ENCODE measurements around the gene ZKSCAN8. TPM values are rescaled to one million over a fixed set of nuclear protein-coding genes. Genes with fewer than 3 reads are reported as not detected.
A peak's percentile ranks its signal among the peaks of the same experiment; 100 is the strongest.

ZKSCAN8 gene
- total RNA-seq, 3 donors from 2014 or later = 10.0 to 12.4 (median 11.4) TPM

DNA sequence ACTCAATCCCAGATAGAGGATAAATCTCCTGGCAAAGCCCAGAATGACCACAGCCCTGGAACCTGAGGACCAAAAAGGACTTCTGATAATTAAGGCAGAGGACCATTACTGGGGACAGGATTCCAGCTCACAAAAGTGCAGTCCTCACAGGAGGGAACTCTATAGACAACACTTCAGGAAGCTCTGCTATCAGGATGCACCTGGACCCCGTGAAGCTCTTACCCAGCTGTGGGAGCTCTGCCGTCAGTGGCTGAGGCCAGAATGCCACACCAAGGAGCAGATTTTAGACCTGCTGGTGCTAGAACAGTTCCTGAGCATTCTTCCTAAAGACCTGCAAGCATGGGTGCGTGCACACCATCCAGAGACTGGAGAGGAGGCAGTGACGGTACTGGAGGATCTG is 16.3 kb upstream of the ZKSCAN8 start:
- peaks cover 25% of the 10 kb centered on the region for H3K36me3 Mint-ChIP-seq (ENCODE audit: insufficient read depth)

DNA sequence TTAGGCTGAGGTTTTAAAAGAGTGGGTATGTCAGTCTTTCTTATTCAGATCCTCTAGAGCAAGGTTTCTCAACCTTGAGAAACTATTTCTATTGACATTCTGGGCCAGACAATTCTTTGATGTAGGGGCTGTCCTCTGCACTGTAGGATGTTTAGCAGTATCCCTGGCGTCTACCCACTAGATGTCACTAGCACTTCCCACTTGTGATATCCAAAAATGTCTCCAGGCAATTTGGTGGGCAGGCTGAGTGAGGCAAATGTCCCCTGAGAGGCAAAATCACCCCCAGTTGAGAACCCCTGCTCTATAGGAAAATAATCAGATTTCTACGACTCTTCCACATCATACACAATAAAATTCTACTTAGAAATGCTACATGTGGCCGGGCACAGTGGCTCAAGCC is 7.7 kb upstream of the ZKSCAN8 start:
- DNase-seq (no peak), ATAC-seq (no peak)
- Mint-ChIP-seq H3K4me3 (peak overlapping the region; percentile 47), H3K4me1 (ENCODE audit: low read depth) (peaks cover 67% of the 10 kb centered on the region), H3K9me3 (no peaks in the 10 kb centered on the region), H3K27me3 (ENCODE audit: low read depth) (no peaks in the 10 kb centered on the region), H3K36me3 (ENCODE audit: insufficient read depth) (peaks cover 33% of the 10 kb centered on the region)

More for the DNA sequence above, 16.3 kb upstream of the ZKSCAN8 start:
- no peak for ATAC-seq
- no peaks in the 10 kb centered on the region for H3K9me3 Mint-ChIP-seq
- peaks cover 55% of the 10 kb centered on the region for H3K4me1 Mint-ChIP-seq (ENCODE audit: low read depth)
- peak overlapping the region; percentile 96 for H3K4me3 Mint-ChIP-seq
- H3K27me3 Mint-ChIP-seq (ENCODE audit: low read depth) = no peaks in the 10 kb centered on the region
- DNase-seq = no peak

DNA sequence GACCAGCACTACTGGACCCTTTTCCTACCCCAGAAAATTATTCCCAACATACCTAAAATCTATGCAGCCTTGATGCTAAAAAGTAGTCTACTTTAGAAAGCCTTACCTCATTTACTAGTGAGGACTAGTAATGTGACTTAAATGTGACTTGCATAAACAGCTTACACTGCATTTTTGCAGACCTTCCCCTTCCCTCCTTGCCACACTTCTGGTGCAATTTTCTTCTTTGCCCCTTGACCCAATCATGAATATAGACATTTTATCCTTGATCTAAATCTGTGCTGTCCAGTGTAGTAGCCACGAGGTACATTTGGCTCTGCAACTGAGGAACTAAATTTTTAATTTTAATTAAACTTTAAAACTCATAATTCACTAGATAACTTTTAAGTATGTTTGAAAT is 7.0 kb upstream of the ZKSCAN8 start:
- DNase-seq (no peak), ATAC-seq (no peak)
- peaks cover 68% of the 10 kb centered on the region for H3K4me1 Mint-ChIP-seq (ENCODE audit: low read depth)
- H3K36me3 Mint-ChIP-seq (ENCODE audit: insufficient read depth) = peaks cover 26% of the 10 kb centered on the region
- H3K9me3 Mint-ChIP-seq = no peaks in the 10 kb centered on the region
- H3K27me3 Mint-ChIP-seq (ENCODE audit: low read depth) = no peaks in the 10 kb centered on the region
- H3K4me3 Mint-ChIP-seq = peak overlapping the region; percentile 47

DNA sequence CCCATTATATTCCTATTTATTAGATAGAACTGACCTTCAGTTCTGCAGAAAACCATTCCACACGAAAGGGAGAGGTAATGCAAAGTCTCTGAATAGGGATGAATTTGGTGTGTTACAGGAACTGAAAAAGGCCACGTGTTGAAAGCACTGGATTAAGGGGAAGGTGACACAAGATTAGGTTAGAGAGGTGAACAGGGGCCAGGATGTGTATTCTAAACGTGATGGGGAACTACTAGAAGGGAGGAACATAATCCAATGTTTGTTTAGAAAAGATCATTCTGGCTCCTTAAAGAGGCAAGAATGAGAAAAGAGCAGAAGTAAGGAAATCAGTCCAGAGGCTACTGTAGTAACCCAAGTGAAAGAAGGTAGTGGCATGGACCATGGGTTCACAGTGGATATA is 6.3 kb upstream of the ZKSCAN8 start:
- Mint-ChIP-seq H3K4me1 (ENCODE audit: low read depth) (peaks cover 67% of the 10 kb centered on the region), H3K4me3 (peak overlapping the region; percentile 98), H3K27me3 (ENCODE audit: low read depth) (no peaks in the 10 kb centered on the region), H3K9me3 (no peaks in the 10 kb centered on the region), H3K36me3 (ENCODE audit: insufficient read depth) (peaks cover 26% of the 10 kb centered on the region)
- DNase-seq (no peak), ATAC-seq (no peak)

DNA sequence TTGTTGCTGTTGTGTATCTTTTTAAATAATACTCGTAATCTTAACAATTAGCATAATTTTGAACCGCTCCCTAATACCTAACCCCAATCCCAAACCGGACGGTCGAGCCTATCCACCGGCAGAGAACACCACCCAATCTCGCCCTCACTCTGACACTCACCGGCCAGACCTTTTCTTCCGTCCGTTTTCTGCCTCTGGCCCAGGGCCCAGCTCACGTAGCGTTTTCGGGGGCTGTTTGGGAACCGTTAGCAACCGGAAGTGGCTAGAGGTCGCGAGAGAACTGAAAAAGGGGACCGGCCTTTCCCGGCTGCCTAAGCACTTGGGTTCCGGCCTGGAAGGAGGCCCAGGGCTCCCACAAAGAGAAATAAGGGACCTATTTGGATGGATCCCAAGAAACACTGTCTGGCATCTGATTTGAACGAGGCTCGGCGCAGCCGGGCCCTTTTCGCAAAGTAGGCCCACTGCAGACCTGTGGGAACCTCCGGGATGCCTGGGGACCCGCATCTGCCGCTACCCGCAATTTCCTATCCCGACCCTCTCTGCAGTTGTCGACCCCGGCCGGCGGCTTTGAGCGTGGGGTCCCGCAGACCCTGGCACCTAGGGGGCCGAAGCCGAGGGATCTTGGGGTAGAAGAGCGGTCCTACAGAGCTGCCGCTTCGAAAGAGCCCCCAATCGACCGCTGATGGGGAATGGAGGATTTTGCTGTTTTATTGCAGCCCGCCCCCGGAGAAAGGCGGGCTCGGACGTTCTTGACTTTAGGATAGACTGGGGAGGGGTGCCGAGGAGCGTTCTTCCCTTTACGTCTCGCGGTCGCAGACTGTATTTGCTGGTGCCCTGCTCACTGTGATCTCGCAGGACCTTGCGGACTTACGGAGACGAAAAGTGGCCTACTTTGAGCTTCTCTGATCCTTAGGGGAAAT is 4.8 kb upstream of the ZKSCAN8 start:
- Mint-ChIP-seq H3K4me1 (ENCODE audit: low read depth) (peaks cover 67% of the 10 kb centered on the region), H3K9me3 (no peaks in the 10 kb centered on the region), H3K36me3 (ENCODE audit: insufficient read depth) (peaks cover 19% of the 10 kb centered on the region), H3K27me3 (ENCODE audit: low read depth) (no peaks in the 10 kb centered on the region), H3K4me3 (peak overlapping the region; percentile 98)
- ATAC-seq = peak; percentile 57 to 58
- peak; percentile 70 for DNase-seq

DNA sequence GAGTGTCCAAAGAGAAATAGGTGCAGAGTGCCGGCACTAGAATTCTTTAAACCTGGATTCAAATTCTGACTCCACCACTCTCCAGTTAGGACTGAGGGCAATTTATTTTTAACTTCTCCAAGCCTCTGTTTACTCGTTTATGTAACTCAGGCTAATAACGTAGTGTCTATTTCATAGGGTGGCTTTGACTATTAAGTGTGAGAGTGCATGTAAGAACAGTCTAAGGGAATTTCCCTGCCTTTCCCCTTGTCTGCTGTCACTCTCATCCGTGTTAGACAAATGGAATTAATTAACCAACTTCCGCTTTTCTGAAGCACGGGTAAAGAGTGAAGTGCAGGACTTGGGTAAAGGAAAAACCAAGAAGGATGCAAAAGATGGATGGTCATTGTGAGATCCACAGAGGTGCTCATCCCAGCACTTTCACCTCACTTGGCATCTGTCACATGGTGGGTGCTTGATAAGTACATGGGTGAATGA is 4.1 kb upstream of the ZKSCAN8 start:
- H3K27me3 Mint-ChIP-seq (ENCODE audit: low read depth) = no peaks in the 10 kb centered on the region
- no peaks in the 10 kb centered on the region for H3K9me3 Mint-ChIP-seq
- peak overlapping the region; percentile 98 for H3K4me3 Mint-ChIP-seq
- ATAC-seq (peak; percentile 56 to 58), DNase-seq (no peak)
- H3K36me3 Mint-ChIP-seq (ENCODE audit: insufficient read depth) = peaks cover 19% of the 10 kb centered on the region
- H3K4me1 Mint-ChIP-seq (ENCODE audit: low read depth) = peaks cover 66% of the 10 kb centered on the region

DNA sequence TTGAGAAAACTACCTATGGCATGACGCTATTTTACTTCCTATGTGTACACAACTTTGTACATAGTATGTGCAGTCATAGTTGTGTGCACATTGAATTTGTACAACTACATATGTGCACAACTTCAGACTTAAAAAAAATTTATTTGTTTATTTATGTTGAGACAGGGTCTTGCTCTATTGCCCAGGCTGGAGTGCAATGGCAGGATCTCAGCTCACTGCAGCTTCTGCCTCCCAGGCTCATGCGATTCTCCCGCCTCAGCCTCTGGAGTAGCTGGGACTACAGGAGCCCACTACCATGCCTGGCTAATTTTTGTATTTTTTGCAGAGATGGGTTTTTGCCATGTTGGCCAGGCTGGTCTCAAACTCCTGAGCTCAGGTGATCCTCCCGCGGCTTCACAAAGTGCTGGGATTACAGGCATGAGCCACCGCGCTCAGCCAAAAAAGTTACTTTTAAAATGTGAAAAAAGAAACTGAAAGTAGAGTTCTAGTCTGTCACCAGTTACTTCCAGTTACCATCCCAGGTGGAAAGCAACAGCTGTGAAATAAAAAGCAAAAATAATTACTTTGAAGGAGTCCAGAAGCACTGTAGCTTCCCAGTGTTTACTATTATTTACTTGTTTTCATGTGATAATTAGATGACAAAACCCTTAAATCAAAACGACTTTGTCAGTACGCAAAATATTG is 1.7 kb upstream of the ZKSCAN8 start:
- H3K4me1 Mint-ChIP-seq (ENCODE audit: low read depth) = peaks cover 62% of the 10 kb centered on the region
- peaks cover 15% of the 10 kb centered on the region for H3K36me3 Mint-ChIP-seq (ENCODE audit: insufficient read depth)
- H3K4me3 Mint-ChIP-seq = peak overlapping the region; percentile 96
- ATAC-seq (no peak), DNase-seq (no peak)
- no peaks in the 10 kb centered on the region for H3K27me3 Mint-ChIP-seq (ENCODE audit: low read depth)
- no peaks in the 10 kb centered on the region for H3K9me3 Mint-ChIP-seq

DNA sequence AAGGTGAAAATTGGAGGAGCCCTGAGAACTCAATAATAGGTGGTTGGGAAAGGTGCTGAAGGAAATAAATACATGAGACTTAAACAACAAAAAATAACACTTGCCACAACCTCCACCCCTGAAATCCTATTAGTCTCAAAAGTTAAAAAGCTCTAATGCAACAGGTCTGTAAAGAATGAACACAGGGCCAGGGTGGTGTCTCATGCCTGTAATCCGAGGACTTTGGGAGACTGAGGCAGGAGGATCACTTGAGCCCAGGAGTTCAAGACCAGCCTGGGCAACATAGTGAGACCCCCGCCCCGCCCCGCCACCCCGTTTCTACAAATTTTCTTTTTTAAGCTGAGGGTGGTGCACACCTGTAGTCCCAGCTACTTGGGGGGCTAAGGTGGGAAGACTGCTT is 1.1 kb upstream of the ZKSCAN8 start:
- Mint-ChIP-seq H3K36me3 (ENCODE audit: insufficient read depth) (peaks cover 22% of the 10 kb centered on the region), H3K4me1 (ENCODE audit: low read depth) (peaks cover 65% of the 10 kb centered on the region), H3K4me3 (peak overlapping the region; percentile 96), H3K27me3 (ENCODE audit: low read depth) (no peaks in the 10 kb centered on the region), H3K9me3 (no peaks in the 10 kb centered on the region)
- no peak for DNase-seq
- no peak for ATAC-seq

DNA sequence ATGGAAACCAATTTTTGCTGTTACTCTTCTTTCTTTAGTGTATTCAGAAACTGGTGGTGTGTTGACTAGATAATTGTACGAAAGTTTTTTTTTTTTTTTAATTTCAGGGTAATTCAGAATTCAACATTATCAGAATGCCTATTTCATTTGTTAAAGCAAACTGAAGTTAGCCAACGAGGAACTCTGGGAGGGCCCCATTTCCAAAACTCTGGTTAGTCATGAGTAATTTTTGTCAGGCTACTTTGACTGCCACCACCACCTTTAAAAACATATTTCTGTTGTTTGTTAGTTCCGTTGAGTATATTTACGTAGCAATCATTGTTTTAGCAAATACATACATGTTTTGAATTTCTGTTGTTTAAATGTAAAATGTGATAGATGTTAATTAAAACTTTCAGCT is 763 bp downstream of the ZKSCAN8 start:
- no peaks in the 10 kb centered on the region for H3K27me3 Mint-ChIP-seq (ENCODE audit: low read depth)
- ATAC-seq (no peak), DNase-seq (no peak)
- peak overlapping the region; percentile 96 for H3K4me3 Mint-ChIP-seq
- H3K4me1 Mint-ChIP-seq (ENCODE audit: low read depth) = peaks cover 63% of the 10 kb centered on the region
- H3K9me3 Mint-ChIP-seq = no peaks in the 10 kb centered on the region
- H3K36me3 Mint-ChIP-seq (ENCODE audit: insufficient read depth) = peaks cover 22% of the 10 kb centered on the region

DNA sequence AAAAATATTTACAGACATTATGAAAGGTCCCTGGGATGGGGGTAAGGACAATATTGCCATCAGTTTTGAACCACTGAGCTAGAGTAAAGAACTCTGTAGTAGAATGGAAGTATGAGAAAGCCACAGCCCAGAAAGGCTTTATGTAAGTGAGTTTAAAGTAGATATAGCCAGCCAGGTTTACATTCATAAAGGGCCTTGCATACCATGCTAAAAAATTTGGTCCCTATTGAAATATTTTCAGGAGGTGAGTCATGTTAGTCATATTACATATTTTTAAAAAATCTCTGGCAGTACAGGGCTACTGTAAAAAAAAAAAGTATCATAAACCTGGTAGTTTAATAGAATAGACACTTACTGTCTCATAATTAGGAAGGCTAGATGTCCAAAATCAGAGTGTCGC is 3.5 kb downstream of the ZKSCAN8 start:
- Mint-ChIP-seq H3K4me1 (ENCODE audit: low read depth) (peaks cover 40% of the 10 kb centered on the region), H3K9me3 (no peaks in the 10 kb centered on the region), H3K4me3 (no peak overlapping the region), H3K36me3 (ENCODE audit: insufficient read depth) (peaks cover 41% of the 10 kb centered on the region), H3K27me3 (ENCODE audit: low read depth) (no peaks in the 10 kb centered on the region)
- DNase-seq (no peak), ATAC-seq (no peak)

DNA sequence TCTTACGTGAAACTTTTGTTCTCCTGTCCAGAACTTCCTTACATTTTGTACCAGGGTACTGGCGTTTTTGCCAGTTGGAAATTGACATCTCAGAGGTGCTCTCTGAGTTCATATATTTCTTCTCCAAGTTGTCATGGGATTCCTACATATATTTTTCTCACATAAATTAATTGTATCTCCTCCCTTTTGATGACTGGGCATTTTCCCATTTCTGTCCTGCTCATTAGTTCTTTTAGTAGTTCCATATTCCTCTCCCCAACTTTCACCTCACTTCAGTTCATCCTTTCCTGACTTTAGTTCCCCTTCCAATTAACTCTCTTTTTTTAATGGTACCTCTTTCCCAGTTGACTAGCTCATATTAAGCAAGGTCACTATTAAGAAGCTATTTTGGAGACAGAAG is 10.8 kb downstream of the ZKSCAN8 start:
- ATAC-seq (no peak), DNase-seq (no peak)
- Mint-ChIP-seq H3K27me3 (ENCODE audit: low read depth) (no peaks in the 10 kb centered on the region), H3K36me3 (ENCODE audit: insufficient read depth) (peaks cover 82% of the 10 kb centered on the region), H3K9me3 (peaks cover 5% of the 10 kb centered on the region), H3K4me3 (no peak overlapping the region), H3K4me1 (ENCODE audit: low read depth) (peaks cover 2% of the 10 kb centered on the region)

DNA sequence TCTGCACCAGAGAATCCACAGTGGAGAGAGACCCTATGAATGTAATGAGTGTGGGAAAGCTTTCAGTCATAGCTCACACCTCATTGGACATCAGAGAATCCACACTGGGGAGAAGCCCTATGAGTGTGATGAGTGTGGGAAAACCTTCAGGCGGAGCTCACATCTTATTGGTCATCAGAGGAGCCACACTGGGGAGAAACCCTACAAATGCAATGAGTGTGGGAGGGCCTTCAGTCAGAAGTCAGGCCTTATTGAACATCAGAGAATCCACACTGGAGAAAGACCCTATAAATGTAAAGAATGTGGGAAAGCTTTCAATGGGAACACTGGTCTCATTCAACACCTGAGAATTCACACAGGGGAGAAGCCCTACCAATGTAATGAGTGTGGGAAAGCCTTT is 11.9 kb downstream of the ZKSCAN8 start:
- ATAC-seq (no peak), DNase-seq (no peak)
- Mint-ChIP-seq H3K9me3 (peaks cover 8% of the 10 kb centered on the region), H3K36me3 (ENCODE audit: insufficient read depth) (peaks cover 84% of the 10 kb centered on the region), H3K4me3 (no peak overlapping the region), H3K4me1 (ENCODE audit: low read depth) (no peaks in the 10 kb centered on the region), H3K27me3 (ENCODE audit: low read depth) (no peaks in the 10 kb centered on the region)

DNA sequence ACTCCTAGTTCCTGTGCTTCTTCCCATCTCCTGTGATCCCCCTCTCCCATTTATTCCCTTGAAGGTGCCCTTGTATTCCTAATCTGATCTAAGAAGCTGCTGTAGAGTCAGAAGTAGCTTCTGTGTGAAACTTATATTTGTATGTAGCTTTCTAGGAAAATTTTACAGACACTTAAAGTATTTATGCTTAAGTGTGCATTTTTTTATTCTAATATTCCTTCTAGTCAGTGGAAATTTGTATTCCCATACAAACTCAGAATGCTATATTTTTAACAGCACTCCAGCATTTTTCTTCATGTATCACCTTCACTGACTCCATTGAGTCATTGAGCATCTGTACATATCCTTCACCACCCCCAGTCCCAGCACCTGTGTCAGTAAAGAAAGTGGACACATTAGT is 12.7 kb downstream of the ZKSCAN8 start:
- no peak overlapping the region for H3K4me3 Mint-ChIP-seq
- DNase-seq (no peak), ATAC-seq (no peak)
- no peaks in the 10 kb centered on the region for H3K27me3 Mint-ChIP-seq (ENCODE audit: low read depth)
- H3K4me1 Mint-ChIP-seq (ENCODE audit: low read depth) = no peaks in the 10 kb centered on the region
- H3K36me3 Mint-ChIP-seq (ENCODE audit: insufficient read depth) = peaks cover 85% of the 10 kb centered on the region
- peaks cover 14% of the 10 kb centered on the region for H3K9me3 Mint-ChIP-seq

DNA sequence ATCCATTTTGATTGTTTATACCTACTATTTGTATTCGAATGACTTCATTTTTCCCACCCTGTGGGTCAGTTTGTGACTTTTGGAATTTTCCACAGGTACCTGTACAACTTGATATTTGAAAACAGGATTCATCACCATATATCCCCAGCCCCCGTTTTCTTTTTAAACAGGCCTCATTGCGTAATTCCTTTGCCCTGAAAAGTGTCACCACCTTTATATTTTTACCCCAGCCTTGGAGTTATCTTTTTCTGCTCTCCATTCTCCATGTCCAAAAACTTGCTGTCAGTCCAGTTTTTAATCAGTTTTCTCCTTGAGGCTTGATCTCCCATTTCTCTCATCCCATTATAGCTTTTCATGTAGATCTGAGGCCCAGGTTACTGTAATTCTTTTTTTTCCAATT is 16.6 kb downstream of the ZKSCAN8 start:
- H3K9me3 Mint-ChIP-seq = peaks cover 19% of the 10 kb centered on the region

More for the DNA sequence above, 16.6 kb downstream of the ZKSCAN8 start:
- DNase-seq = no peak
- ATAC-seq = no peak
- H3K4me1 Mint-ChIP-seq (ENCODE audit: low read depth) = peaks cover 14% of the 10 kb centered on the region
- peaks cover 55% of the 10 kb centered on the region for H3K36me3 Mint-ChIP-seq (ENCODE audit: insufficient read depth)
- H3K4me3 Mint-ChIP-seq = no peak overlapping the region
- no peaks in the 10 kb centered on the region for H3K27me3 Mint-ChIP-seq (ENCODE audit: low read depth)
